Measurements from ENCODE around the gene NEDD9. TPM values are rescaled to one million over a fixed set of nuclear protein-coding genes. Genes with fewer than 3 reads are reported as not detected.

Gene NEDD9
- total and polyA plus RNA-seq, 2 of the 13 experiments (the other 11 are each of a cell fraction or from before 2014, with no cell fraction given): 27.1 to 389 TPM

- TF ChIP-seq ATRX (CRISPR knock-in tag; IDR thresholded peaks at IDR 0.05; ENCODE audit: borderline replicate concordance) (no peak), NFATC3 (CRISPR knock-in tag; IDR thresholded peaks at IDR 0.05) (no peak), CEBPB (IDR thresholded peaks at IDR 0.05; ENCODE audit: borderline replicate concordance, low read depth, low read length) (peak; percentile 49), ZNF572 (CRISPR knock-in tag; IDR thresholded peaks at IDR 0.05) (no peak), PBX3 (CRISPR knock-in tag; IDR thresholded peaks at IDR 0.05; ENCODE audit: borderline replicate concordance) (no peak), MEIS1 (CRISPR knock-in tag; IDR thresholded peaks at IDR 0.05; ENCODE audit: borderline replicate concordance) (peak; percentile 40; the same call in 1 of the 2 replicates), HNRNPL (IDR thresholded peaks at IDR 0.05; ENCODE audit: low read depth, low read length) (no peak), KLF16 (CRISPR knock-in tag; IDR thresholded peaks at IDR 0.05) (peak in 1 of 2 experiments; percentile 73; a peak in 1 of 4 replicates), ZNF713 (CRISPR knock-in tag; IDR thresholded peaks at IDR 0.05) (no peak), RFX5 (IDR thresholded peaks at IDR 0.05; ENCODE audit: low read depth, low read length) (no peak), ZNF761 (CRISPR knock-in tag; conservative IDR thresholded peaks at IDR 0.05) (no peak), ZNF235 (CRISPR knock-in tag; IDR thresholded peaks at IDR 0.05; ENCODE audit: borderline replicate concordance) (no peak), RARA (CRISPR knock-in tag; IDR thresholded peaks at IDR 0.05) (peak; percentile 74), ZNF264 (CRISPR knock-in tag; IDR thresholded peaks at IDR 0.05) (no peak), NFYC (CRISPR knock-in tag; IDR thresholded peaks at IDR 0.05) (peak; percentile 36; the same call in 1 of the 2 replicates), NR2F1 (CRISPR knock-in tag; IDR thresholded peaks at IDR 0.05) (no peak), ZNF513 (CRISPR knock-in tag; conservative IDR thresholded peaks at IDR 0.05) (no peak), AKNA (CRISPR knock-in tag; IDR thresholded peaks at IDR 0.05; ENCODE audit: borderline replicate concordance) (no peak), ZNF3 (CRISPR knock-in tag; IDR thresholded peaks at IDR 0.05) (no peak), ZNF772 (CRISPR knock-in tag; IDR thresholded peaks at IDR 0.05) (peak; percentile 70; the same call in 1 of the 2 replicates), MAFG (CRISPR knock-in tag; IDR thresholded peaks at IDR 0.05) (no peak), MIER2 (CRISPR knock-in tag; IDR thresholded peaks at IDR 0.05) (no peak)
Measured at GRCh38 chr6:11202513-11203305, 29.8 kb downstream of the NEDD9 start (continued).

Data from HepG2 (cell line).